Neural progenitor cell (in vitro differentiated cells): ENCODE data around the gene NSD1. TPM values are rescaled to one million over a fixed set of nuclear protein-coding genes. Genes with fewer than 3 reads are reported as not detected.

ENCODE experiments used
- DNase-seq: peaks from one replicate; pipeline ENCODE4 v3.0.0-alpha.2; 2016; ENCODE audit warnings: low spot score
- H2AFZ ChIP-seq: fragments of 200-600 bp; sonication (generic); replicated peaks from 2 replicates; pipeline ENCODE4 v1.6.1; 2016; ENCODE audit warnings: antibody characterized with exemption
- H3F3A ChIP-seq: fragments of 200-600 bp; sonication (generic); 2 replicates; pipeline ENCODE4 v1.6.1; 2016; ENCODE audit warnings: antibody characterized with exemption, low read depth
- H3K27ac ChIP-seq: fragments of 200-600 bp; sonication (generic); 2 replicates; pipeline ENCODE4 v1.5.1; 2016; ENCODE audit warnings: mild to moderate bottlenecking
- H3K27me3 ChIP-seq: fragments of 200-600 bp; sonication (generic); 2 replicates; pipeline ENCODE4 v1.6.1; 2016; ENCODE audit warnings: mild to moderate bottlenecking, moderate library complexity
- H3K36me3 ChIP-seq: fragments of 200-600 bp; sonication (generic); 2 replicates; pipeline ENCODE4 v1.5.1; 2016
- H3K4me1 ChIP-seq: fragments of 200-600 bp; sonication (generic); 2 replicates; pipeline ENCODE4 v1.6.1; 2016; ENCODE audit warnings: mixed run types
- H3K4me2 ChIP-seq: fragments of 200-600 bp; sonication (generic); 2 replicates; pipeline ENCODE4 v1.6.1; 2016
- H3K4me3 ChIP-seq: fragments of 200-600 bp; sonication (generic); 2 replicates; pipeline ENCODE4 v1.5.1; 2016
- H3K79me2 ChIP-seq: fragments of 200-600 bp; sonication (generic); 2 replicates; pipeline ENCODE4 v1.6.1; 2016; ENCODE audit warnings: low read depth
- H3K9ac ChIP-seq: fragments of 200-600 bp; sonication (generic); 2 replicates; pipeline ENCODE4 v1.6.1; 2016
- H3K9me3 ChIP-seq: fragments of 200-600 bp; sonication (generic); 2 replicates; pipeline ENCODE4 v1.5.1; 2016; ENCODE audit warnings: low read depth
- H4K20me1 ChIP-seq: fragments of 200-600 bp; sonication (generic); 2 replicates; pipeline ENCODE4 v1.6.1; 2016; ENCODE audit warnings: low read depth
- H3K27ac Mint-ChIP-seq: 3 replicates; pipeline ENCODE4 v1.8.0; 2021; ENCODE audit warnings: mixed read lengths
- H3K27me3 Mint-ChIP-seq: 2 replicates; pipeline ENCODE4 v1.8.0; 2022; ENCODE audit warnings: low read depth, mild to moderate bottlenecking, inconsistent platforms, moderate library complexity, mixed read lengths; ENCODE audit not compliant: insufficient read depth
- H3K36me3 Mint-ChIP-seq: 3 replicates; pipeline ENCODE4 v1.8.0; 2021; ENCODE audit warnings: mixed read lengths
- H3K4me1 Mint-ChIP-seq: 3 replicates; pipeline ENCODE4 v1.8.0; 2021; ENCODE audit warnings: mixed read lengths
- H3K4me3 Mint-ChIP-seq: 3 replicates; pipeline ENCODE4 v1.8.0; 2021; ENCODE audit warnings: mild to moderate bottlenecking, moderate library complexity, mixed read lengths
- H3K9me3 Mint-ChIP-seq: 3 replicates; pipeline ENCODE4 v1.8.0; 2020; ENCODE audit warnings: mixed read lengths
- EZH2 ChIP-seq: fragments of 200-600 bp; sonication (generic); IDR thresholded peaks from 2 replicates; pipeline ENCODE4 v1.6.1; 2017; ENCODE audit warnings: antibody characterized with exemption, mild to moderate bottlenecking, moderate library complexity
- EZH2phosphoT487 ChIP-seq: fragments of 200-600 bp; sonication (generic); IDR thresholded peaks from 2 replicates; pipeline ENCODE4 v1.6.1; 2017; ENCODE audit warnings: antibody characterized with exemption
- total RNA-seq: library from RNA; depleted of rRNA; stranded (reverse); fragments of >200 nt; gene quantifications from 2 replicates; pipeline ENCODE4 v1.2.3, GENCODE V29; 2015; ENCODE audit warnings: low replicate concordance
- TF ChIP-seq, protein P1 (sequence below): fragments of 200-600 bp; sonication (generic); IDR thresholded peaks from 2 replicates; pipeline ENCODE4 v1.5.1; 2017; ENCODE audit warnings: antibody characterized with exemption, mild to moderate bottlenecking

NSD1 gene
- total RNA-seq, 1 donor from 2014 or later, result 114 TPM

DNA sequence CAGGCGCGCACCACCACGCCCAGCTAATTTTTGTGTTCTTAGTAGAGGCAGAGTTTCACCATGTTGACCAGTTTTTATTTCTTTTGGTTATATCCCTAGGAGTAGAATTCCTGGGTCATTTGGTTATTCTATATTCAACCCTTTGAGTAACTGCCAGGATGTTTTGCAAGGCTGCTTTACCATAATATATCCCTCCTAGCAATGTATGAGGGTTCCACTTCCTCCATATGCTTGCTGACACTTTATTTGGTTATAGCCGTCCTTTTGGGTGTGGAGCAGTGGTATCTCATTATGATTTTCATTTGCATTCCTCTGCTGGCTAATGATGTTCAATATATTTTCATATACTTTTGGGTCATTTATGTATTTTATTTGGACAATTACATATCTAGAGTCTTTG is 88.7 kb downstream of the NSD1 start:
- no peak overlapping the region for H3K4me3 Mint-ChIP-seq
- Histone ChIP-seq H3K9ac (no peak overlapping the region), H3K36me3 (no peaks in the 10 kb centered on the region), H3K9me3 (no peaks in the 10 kb centered on the region), H3K4me2 (no peak overlapping the region), H3K4me1 (no peaks in the 10 kb centered on the region), H2AFZ (no peak overlapping the region), H3K79me2 (peaks cover 100% of the 10 kb centered on the region), H3F3A (peaks cover 19% of the 10 kb centered on the region), H3K27ac (no peak overlapping the region), H3K4me3 (no peak overlapping the region), H4K20me1 (peaks cover 80% of the 10 kb centered on the region), H3K27me3 (no peaks in the 10 kb centered on the region)
- H3K4me1 Mint-ChIP-seq, result peaks cover 4% of the 10 kb centered on the region
- H3K27ac Mint-ChIP-seq, result no peak overlapping the region
- no peaks in the 10 kb centered on the region for H3K9me3 Mint-ChIP-seq
- H3K27me3 Mint-ChIP-seq, result no peaks in the 10 kb centered on the region
- no peak for DNase-seq
- peaks cover 18% of the 10 kb centered on the region for H3K36me3 Mint-ChIP-seq
- TF ChIP-seq, protein P1, sequence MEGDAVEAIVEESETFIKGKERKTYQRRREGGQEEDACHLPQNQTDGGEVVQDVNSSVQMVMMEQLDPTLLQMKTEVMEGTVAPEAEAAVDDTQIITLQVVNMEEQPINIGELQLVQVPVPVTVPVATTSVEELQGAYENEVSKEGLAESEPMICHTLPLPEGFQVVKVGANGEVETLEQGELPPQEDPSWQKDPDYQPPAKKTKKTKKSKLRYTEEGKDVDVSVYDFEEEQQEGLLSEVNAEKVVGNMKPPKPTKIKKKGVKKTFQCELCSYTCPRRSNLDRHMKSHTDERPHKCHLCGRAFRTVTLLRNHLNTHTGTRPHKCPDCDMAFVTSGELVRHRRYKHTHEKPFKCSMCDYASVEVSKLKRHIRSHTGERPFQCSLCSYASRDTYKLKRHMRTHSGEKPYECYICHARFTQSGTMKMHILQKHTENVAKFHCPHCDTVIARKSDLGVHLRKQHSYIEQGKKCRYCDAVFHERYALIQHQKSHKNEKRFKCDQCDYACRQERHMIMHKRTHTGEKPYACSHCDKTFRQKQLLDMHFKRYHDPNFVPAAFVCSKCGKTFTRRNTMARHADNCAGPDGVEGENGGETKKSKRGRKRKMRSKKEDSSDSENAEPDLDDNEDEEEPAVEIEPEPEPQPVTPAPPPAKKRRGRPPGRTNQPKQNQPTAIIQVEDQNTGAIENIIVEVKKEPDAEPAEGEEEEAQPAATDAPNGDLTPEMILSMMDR, result no peak
- TF ChIP-seq EZH2phosphoT487 (no peak), EZH2 (no peak)

- Histone ChIP-seq H3K4me1 (no peaks in the 10 kb centered on the region), H3K4me2 (no peak overlapping the region), H3K9me3 (no peaks in the 10 kb centered on the region), H3K4me3 (no peak overlapping the region), H2AFZ (no peak overlapping the region), H3K9ac (no peak overlapping the region), H3K27me3 (no peaks in the 10 kb centered on the region), H3K79me2 (peaks cover 100% of the 10 kb centered on the region), H3F3A (peaks cover 12% of the 10 kb centered on the region), H3K36me3 (no peaks in the 10 kb centered on the region), H4K20me1 (peaks cover 84% of the 10 kb centered on the region), H3K27ac (no peak overlapping the region)
- Mint-ChIP-seq H3K36me3 (peaks cover 13% of the 10 kb centered on the region), H3K9me3 (no peaks in the 10 kb centered on the region), H3K4me1 (no peaks in the 10 kb centered on the region), H3K27me3 (no peaks in the 10 kb centered on the region), H3K27ac (no peak overlapping the region), H3K4me3 (no peak overlapping the region)
- DNase-seq, result no peak
- TF ChIP-seq EZH2 (no peak), EZH2phosphoT487 (no peak)
- TF ChIP-seq, protein P1, result no peak
Measured at GRCh38 chr5:177225798-177226197, 92.2 kb downstream of the NSD1 start.

DNA sequence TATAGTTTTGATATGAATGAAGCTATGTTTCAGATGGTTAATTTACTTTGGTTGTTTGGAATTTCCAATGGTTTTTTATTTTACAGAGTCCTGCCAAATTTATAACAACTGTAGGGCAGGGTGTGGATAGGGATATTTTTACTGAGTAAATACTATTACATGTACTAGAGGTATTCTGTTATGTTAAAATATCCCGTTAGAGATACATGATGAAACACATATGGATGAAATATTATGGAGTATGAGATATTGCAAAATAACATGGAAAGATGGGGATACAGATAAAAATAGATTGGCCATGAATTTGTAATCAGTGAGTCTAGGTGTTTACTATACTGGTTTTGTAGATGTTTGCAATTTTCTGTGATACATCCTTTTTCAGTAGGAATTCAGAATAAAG is 93.3 kb downstream of the NSD1 start:
- Mint-ChIP-seq H3K27me3 (no peaks in the 10 kb centered on the region), H3K9me3 (no peaks in the 10 kb centered on the region), H3K4me1 (no peaks in the 10 kb centered on the region), H3K4me3 (no peak overlapping the region), H3K27ac (no peak overlapping the region), H3K36me3 (peaks cover 14% of the 10 kb centered on the region)
- peaks cover 12% of the 10 kb centered on the region for H3F3A ChIP-seq
- no peak overlapping the region for H2AFZ ChIP-seq
- no peak overlapping the region for H3K27ac ChIP-seq
- TF ChIP-seq EZH2phosphoT487 (no peak), EZH2 (no peak)
- TF ChIP-seq, protein P1, result no peak
- DNase-seq, result no peak
- no peaks in the 10 kb centered on the region for H3K4me1 ChIP-seq
- H3K9me3 ChIP-seq, result no peaks in the 10 kb centered on the region
- H3K79me2 ChIP-seq, result peaks cover 100% of the 10 kb centered on the region
- H4K20me1 ChIP-seq, result peaks cover 88% of the 10 kb centered on the region
- no peaks in the 10 kb centered on the region for H3K36me3 ChIP-seq
- no peaks in the 10 kb centered on the region for H3K27me3 ChIP-seq
- H3K4me2 ChIP-seq, result no peak overlapping the region
- H3K4me3 ChIP-seq, result no peak overlapping the region
- H3K9ac ChIP-seq, result no peak overlapping the region
